ENCODE measurements around the gene LGI2.
"Not testable (repeated sequence)": the region's sequence is repeated elsewhere in the genome, so short reads cannot be mapped to it uniquely, and the experiment has no call there.

The LGI2 gene

DNA sequence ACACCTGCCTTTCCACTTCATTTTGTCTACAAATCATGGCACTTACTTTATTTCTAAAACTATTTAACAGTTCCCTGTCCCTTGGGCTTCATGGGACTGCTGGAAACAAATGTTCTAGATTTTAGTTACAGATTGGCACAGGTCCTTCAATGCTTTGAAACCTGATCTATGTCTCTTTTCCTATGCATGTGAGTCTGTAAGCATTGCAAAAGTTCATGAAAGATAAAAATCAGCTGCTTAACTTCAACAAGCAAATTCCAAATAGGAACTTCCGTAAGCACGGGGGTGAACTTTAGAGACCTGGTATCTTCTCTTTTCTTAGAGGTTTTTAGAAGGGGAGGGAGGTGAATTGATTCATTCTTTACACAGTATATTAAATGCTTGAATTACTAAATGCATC is 9.5 kb downstream of the LGI2 start:
- no peak overlapping the region for H3K27ac ChIP-seq (ENCODE audit: low read length)
- no peak for ATAC-seq (ENCODE audit: insufficient read depth, low read depth)

GRCh38 chr4:25020236-25020635 is 10.5 kb downstream of the LGI2 start:
- no peaks in the 10 kb centered on the region for H3K27me3 ChIP-seq (ENCODE audit: insufficient read depth, low read length, poor library complexity)
- H3K4me2 ChIP-seq (ENCODE audit: insufficient read depth, low read length) = no peak overlapping the region
- no peaks in the 10 kb centered on the region for H4K20me1 ChIP-seq (ENCODE audit: insufficient read depth, low read length)
- H3K4me3 ChIP-seq (ENCODE audit: low read depth in 1 of 2, low read length in 2 of 2) = no peak overlapping the region
- H3K79me2 ChIP-seq (ENCODE audit: insufficient read depth, low read length) = no peaks in the 10 kb centered on the region
- H3K27ac ChIP-seq (ENCODE audit: low read length) = no peak overlapping the region
- no peak overlapping the region for H2AFZ ChIP-seq (ENCODE audit: low read depth, low read length)
- ATAC-seq (ENCODE audit: insufficient read depth, low read depth) (no peak), DNase-seq (no peak)
- no peaks in the 10 kb centered on the region for H3K4me1 ChIP-seq (ENCODE audit: insufficient read depth, low read length)
- H3K9ac ChIP-seq (ENCODE audit: low read depth, low read length) = no peak overlapping the region
- no peaks in the 10 kb centered on the region for H3K36me3 ChIP-seq (ENCODE audit: insufficient read depth, low read length)
- TF ChIP-seq, protein P1, sequence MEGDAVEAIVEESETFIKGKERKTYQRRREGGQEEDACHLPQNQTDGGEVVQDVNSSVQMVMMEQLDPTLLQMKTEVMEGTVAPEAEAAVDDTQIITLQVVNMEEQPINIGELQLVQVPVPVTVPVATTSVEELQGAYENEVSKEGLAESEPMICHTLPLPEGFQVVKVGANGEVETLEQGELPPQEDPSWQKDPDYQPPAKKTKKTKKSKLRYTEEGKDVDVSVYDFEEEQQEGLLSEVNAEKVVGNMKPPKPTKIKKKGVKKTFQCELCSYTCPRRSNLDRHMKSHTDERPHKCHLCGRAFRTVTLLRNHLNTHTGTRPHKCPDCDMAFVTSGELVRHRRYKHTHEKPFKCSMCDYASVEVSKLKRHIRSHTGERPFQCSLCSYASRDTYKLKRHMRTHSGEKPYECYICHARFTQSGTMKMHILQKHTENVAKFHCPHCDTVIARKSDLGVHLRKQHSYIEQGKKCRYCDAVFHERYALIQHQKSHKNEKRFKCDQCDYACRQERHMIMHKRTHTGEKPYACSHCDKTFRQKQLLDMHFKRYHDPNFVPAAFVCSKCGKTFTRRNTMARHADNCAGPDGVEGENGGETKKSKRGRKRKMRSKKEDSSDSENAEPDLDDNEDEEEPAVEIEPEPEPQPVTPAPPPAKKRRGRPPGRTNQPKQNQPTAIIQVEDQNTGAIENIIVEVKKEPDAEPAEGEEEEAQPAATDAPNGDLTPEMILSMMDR (IDR thresholded peaks at IDR 0.05; ENCODE audit: borderline replicate concordance, extremely low read depth, low read length, poor library complexity, severe bottlenecking) = no peak
- no peak for TF ChIP-seq EZH2 (IDR thresholded peaks at IDR 0.05; ENCODE audit: borderline replicate concordance, low read depth, low read length, severe bottlenecking)
- H3K9me3 ChIP-seq (ENCODE audit: insufficient read depth, low read length, severe bottlenecking) = no peaks in the 10 kb centered on the region

More for the DNA sequence above, 9.5 kb downstream of the LGI2 start:
- Histone ChIP-seq H3K79me2 (ENCODE audit: insufficient read depth, low read length) (no peaks in the 10 kb centered on the region), H3K4me3 (ENCODE audit: low read depth in 1 of 2, low read length in 2 of 2) (no peak overlapping the region), H3K9me3 (ENCODE audit: insufficient read depth, low read length, severe bottlenecking) (no peaks in the 10 kb centered on the region), H3K4me2 (ENCODE audit: insufficient read depth, low read length) (no peak overlapping the region), H2AFZ (ENCODE audit: low read depth, low read length) (no peak overlapping the region; the same call in 1 of the 2 replicates), H3K9ac (ENCODE audit: low read depth, low read length) (no peak overlapping the region), H4K20me1 (ENCODE audit: insufficient read depth, low read length) (no peaks in the 10 kb centered on the region), H3K36me3 (ENCODE audit: insufficient read depth, low read length) (no peaks in the 10 kb centered on the region), H3K4me1 (ENCODE audit: insufficient read depth, low read length) (no peaks in the 10 kb centered on the region), H3K27me3 (ENCODE audit: insufficient read depth, low read length, poor library complexity) (no peaks in the 10 kb centered on the region)
- no peak for TF ChIP-seq EZH2 (IDR thresholded peaks at IDR 0.05; ENCODE audit: borderline replicate concordance, low read depth, low read length, severe bottlenecking)
- TF ChIP-seq, protein P1 (IDR thresholded peaks at IDR 0.05; ENCODE audit: borderline replicate concordance, extremely low read depth, low read length, poor library complexity, severe bottlenecking) = no peak
- no peak for DNase-seq

DNA sequence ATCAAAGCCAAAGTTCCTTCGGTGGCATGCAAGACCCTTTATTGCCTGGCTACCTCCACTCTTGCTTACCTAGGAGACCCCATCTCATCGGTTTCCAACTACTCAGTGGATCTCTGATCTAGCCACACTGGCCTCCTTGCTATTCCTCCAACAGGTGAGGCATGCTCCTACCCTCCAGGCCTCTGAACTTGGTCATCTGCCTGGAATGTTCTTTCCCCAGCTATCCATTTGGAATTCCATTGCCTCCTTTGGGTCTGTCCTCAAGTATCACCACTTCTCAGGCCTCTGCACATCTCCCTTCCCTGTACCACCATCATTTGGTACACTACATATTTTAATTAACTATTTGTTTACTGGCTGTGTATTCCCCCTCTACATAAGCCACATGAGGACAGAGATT is 11.2 kb downstream of the LGI2 start:
- H3K4me3 ChIP-seq (ENCODE audit: low read depth in 1 of 2, low read length in 2 of 2) = no peak overlapping the region
- no peak overlapping the region for H3K4me2 ChIP-seq (ENCODE audit: insufficient read depth, low read length)
- H3K9ac ChIP-seq (ENCODE audit: low read depth, low read length) = no peak overlapping the region
- no peak overlapping the region for H2AFZ ChIP-seq (ENCODE audit: low read depth, low read length)
- TF ChIP-seq EZH2 (IDR thresholded peaks at IDR 0.05; ENCODE audit: borderline replicate concordance, low read depth, low read length, severe bottlenecking) = no peak
- TF ChIP-seq, protein P1 (IDR thresholded peaks at IDR 0.05; ENCODE audit: borderline replicate concordance, extremely low read depth, low read length, poor library complexity, severe bottlenecking) = no peak
- no peaks in the 10 kb centered on the region for H3K79me2 ChIP-seq (ENCODE audit: insufficient read depth, low read length)
- ATAC-seq (ENCODE audit: insufficient read depth, low read depth) (no peak), DNase-seq (no peak)
- no peaks in the 10 kb centered on the region for H4K20me1 ChIP-seq (ENCODE audit: insufficient read depth, low read length)
- H3K27me3 ChIP-seq (ENCODE audit: insufficient read depth, low read length, poor library complexity) = no peaks in the 10 kb centered on the region
- H3K4me1 ChIP-seq (ENCODE audit: insufficient read depth, low read length) = no peaks in the 10 kb centered on the region
- no peaks in the 10 kb centered on the region for H3K9me3 ChIP-seq (ENCODE audit: insufficient read depth, low read length, severe bottlenecking)
- H3K27ac ChIP-seq (ENCODE audit: low read length) = no peak overlapping the region
- H3K36me3 ChIP-seq (ENCODE audit: insufficient read depth, low read length) = no peaks in the 10 kb centered on the region

DNA sequence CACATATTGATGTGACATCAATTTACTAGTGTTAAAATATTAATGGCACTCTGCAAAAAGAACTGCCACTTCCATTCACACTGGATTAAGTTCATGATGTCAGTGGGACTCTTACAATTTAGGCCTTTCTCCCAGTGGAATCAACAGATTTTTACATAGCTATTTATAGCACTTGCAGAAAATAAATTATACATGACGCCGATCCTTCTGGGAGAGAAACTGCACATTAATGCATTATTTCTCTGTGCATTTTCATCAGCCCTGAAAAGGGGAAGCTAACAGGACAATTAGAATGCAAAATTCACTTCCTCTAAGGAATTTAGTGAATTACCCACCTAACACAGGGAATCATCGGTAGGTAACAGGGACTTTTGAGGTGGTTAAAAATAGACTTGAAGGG is 15.7 kb downstream of the LGI2 start:
- TF ChIP-seq, protein P1 (IDR thresholded peaks at IDR 0.05; ENCODE audit: borderline replicate concordance, extremely low read depth, low read length, poor library complexity, severe bottlenecking) = no peak
- no peak for TF ChIP-seq EZH2 (IDR thresholded peaks at IDR 0.05; ENCODE audit: borderline replicate concordance, low read depth, low read length, severe bottlenecking)
- DNase-seq = no peak
- ATAC-seq (ENCODE audit: insufficient read depth, low read depth) = no peak
- Histone ChIP-seq H3K9ac (ENCODE audit: low read depth, low read length) (no peak overlapping the region), H4K20me1 (ENCODE audit: insufficient read depth, low read length) (no peaks in the 10 kb centered on the region), H3K36me3 (ENCODE audit: insufficient read depth, low read length) (no peaks in the 10 kb centered on the region), H3K4me1 (ENCODE audit: insufficient read depth, low read length) (no peaks in the 10 kb centered on the region), H3K27ac (ENCODE audit: low read length) (no peak overlapping the region), H3K4me2 (ENCODE audit: insufficient read depth, low read length) (no peak overlapping the region), H3K27me3 (ENCODE audit: insufficient read depth, low read length, poor library complexity) (no peaks in the 10 kb centered on the region), H2AFZ (ENCODE audit: low read depth, low read length) (no peak overlapping the region), H3K4me3 (ENCODE audit: low read depth in 1 of 2, low read length in 2 of 2) (no peak overlapping the region), H3K9me3 (ENCODE audit: insufficient read depth, low read length, severe bottlenecking) (no peaks in the 10 kb centered on the region), H3K79me2 (ENCODE audit: insufficient read depth, low read length) (no peaks in the 10 kb centered on the region)

- H3K4me3 ChIP-seq (ENCODE audit: low read depth in 1 of 2, low read length in 2 of 2); DNase-seq; H3K27ac ChIP-seq (ENCODE audit: low read length); H3K9me3 ChIP-seq (ENCODE audit: insufficient read depth, low read length, severe bottlenecking); H3K36me3 ChIP-seq (ENCODE audit: insufficient read depth, low read length); H4K20me1 ChIP-seq (ENCODE audit: insufficient read depth, low read length); H3K4me1 ChIP-seq (ENCODE audit: insufficient read depth, low read length); H3K79me2 ChIP-seq (ENCODE audit: insufficient read depth, low read length); ATAC-seq (ENCODE audit: insufficient read depth, low read depth); H2AFZ ChIP-seq (ENCODE audit: low read depth, low read length); H3K4me2 ChIP-seq (ENCODE audit: insufficient read depth, low read length); H3K9ac ChIP-seq (ENCODE audit: low read depth, low read length); H3K27me3 ChIP-seq (ENCODE audit: insufficient read depth, low read length, poor library complexity): not testable (repeated sequence)
Observed at GRCh38 chr4:25014662-25014983, 16.1 kb downstream of the LGI2 start.
